Fibroblast of the aortic adventitia (primary cell): ENCODE results near the gene MICAL2. TPM values are rescaled to one million over a fixed set of nuclear protein-coding genes. Genes with fewer than 3 reads are reported as not detected.

ENCODE experiments used
- DNase-seq: peaks from one replicate; pipeline ENCODE4 v3.0.0-alpha.2; 2010; ENCODE audit warnings: low read depth
- H3K4me3 ChIP-seq: 2 replicates; pipeline ENCODE4 v1.5.1; 2011; ENCODE audit warnings: low read depth, mild to moderate bottlenecking, control low read depth, low read length, moderate library complexity
- total RNA-seq: library from RNA; depleted of rRNA; stranded (reverse); fragments of >200 nt; gene quantifications from 2 replicates; pipeline ENCODE4 v1.2.3, GENCODE V29; 2012; ENCODE audit warnings: low replicate concordance
- TF ChIP-seq, protein P1 (sequence below): IDR thresholded peaks from 2 replicates; pipeline ENCODE4 v1.5.1; 2011; ENCODE audit warnings: mild to moderate bottlenecking, low read length, control low read depth, inconsistent platforms; ENCODE audit not compliant: insufficient read depth

The MICAL2 gene
- total RNA-seq, 1 donor: 146 TPM

DNA sequence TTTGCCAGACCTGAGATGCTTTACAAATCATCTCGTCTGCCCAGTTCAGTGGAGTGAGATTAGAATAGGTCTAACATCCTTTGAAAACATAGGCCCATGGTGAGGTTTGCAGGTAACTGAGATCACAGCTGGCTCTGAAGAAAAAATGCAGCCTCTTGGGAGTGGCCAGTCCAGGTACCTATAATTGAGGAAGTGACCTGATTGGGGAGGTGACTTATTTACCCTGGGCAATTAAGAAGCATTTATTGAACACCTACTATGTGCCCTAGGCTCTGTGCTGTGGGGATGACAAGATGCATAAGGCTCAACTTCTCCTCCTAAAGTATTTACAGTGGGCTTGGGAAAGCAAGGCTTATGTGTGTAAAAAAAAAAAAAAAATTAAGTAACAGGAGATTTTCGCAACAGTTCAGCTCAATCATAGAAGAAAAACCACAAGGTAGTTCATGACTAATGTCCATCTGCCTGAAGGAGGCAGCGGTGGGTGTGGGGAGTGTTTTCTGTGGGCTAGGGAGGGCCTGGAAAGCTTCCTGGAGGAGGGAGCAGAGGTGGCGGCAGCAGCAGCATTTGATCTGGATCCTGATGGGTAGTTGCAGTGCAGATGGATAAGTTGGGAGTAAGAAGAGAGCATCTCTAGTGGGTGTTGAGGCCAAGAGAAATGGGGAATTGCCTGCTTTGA lies 16.1 kb downstream of the MICAL2 start:
- TF ChIP-seq, protein P1, sequence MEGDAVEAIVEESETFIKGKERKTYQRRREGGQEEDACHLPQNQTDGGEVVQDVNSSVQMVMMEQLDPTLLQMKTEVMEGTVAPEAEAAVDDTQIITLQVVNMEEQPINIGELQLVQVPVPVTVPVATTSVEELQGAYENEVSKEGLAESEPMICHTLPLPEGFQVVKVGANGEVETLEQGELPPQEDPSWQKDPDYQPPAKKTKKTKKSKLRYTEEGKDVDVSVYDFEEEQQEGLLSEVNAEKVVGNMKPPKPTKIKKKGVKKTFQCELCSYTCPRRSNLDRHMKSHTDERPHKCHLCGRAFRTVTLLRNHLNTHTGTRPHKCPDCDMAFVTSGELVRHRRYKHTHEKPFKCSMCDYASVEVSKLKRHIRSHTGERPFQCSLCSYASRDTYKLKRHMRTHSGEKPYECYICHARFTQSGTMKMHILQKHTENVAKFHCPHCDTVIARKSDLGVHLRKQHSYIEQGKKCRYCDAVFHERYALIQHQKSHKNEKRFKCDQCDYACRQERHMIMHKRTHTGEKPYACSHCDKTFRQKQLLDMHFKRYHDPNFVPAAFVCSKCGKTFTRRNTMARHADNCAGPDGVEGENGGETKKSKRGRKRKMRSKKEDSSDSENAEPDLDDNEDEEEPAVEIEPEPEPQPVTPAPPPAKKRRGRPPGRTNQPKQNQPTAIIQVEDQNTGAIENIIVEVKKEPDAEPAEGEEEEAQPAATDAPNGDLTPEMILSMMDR: no peak
- no peak overlapping the region for H3K4me3 ChIP-seq
- peak; percentile 78 for DNase-seq

DNA sequence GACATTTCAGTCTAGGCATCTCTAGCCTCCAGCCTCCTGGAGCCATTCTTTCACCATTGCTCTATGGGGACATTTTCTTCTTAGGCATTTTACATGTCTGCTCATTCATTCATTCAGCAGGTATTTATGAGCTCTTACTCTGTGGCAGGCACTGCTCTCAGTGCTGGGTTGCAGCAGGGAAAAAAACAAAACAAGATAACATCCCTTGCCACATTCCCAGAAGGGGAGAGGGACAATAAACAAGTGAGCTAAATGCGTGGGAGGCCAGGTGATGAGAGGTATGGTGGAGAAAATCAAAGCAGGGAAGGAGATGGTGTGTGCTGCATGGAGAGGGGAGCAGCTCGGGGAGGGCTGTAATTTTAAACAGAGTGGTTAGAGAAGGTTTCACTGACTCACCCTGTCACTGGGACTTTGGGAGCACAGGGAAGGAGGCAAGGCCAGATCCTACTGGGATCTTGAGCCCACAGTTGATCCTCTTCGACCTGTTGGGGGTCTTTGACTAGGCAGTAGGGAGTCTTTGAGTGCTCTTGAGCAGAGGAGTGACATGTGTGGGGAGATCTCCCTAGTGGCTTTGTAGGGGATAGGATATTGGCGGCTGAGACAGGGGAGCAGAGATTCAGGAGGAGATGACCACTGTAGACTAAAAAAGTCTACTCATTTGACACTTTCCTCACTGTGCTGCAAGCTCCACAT lies 17.0 kb downstream of the MICAL2 start:
- TF ChIP-seq, protein P1: no peak
- no peak overlapping the region for H3K4me3 ChIP-seq
- no peak for DNase-seq

DNA sequence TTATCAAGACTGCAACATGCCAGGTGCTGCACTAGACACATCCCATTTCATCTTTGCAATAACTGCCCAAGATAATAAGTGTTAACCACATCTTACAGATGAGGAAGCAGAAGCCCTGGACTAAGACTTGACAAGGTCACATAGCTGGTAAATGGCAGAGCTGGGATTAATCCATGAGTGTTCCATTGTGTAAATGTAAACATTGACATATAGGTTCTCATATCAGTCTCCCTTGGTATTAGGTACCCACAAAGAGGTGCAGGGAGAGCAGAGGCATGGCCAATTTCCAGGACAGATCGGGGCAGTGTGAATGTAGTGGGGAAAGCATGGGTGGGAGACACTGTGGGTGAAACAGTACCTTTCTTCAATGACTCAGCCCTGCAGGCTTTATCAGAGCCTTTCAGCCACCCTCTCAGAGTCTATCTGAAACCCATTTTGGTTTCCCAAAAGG lies 17.9 kb downstream of the MICAL2 start:
- H3K4me3 ChIP-seq: no peak overlapping the region
- DNase-seq: no peak
- TF ChIP-seq, protein P1: no peak

DNA sequence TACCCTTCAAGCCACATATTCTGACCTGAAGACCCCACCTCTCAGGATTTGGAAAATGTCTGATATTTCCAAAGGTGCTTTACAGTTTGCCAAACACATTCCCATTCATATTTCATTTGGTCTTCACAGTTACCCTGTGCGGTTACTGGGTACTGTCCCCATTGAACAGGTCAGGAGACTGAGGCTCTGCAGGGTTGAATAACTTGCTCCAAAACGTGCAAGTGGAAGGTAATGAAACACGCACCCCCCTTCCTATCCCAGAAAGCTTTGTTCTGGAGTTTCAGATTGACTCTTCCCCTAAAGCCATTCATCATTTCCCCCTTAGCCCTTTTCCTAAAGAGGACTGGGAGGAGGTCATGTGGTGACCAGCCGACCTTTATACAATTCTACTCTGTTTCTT lies 18.8 kb downstream of the MICAL2 start:
- no peak for DNase-seq
- no peak overlapping the region for H3K4me3 ChIP-seq
- TF ChIP-seq, protein P1: no peak

DNA sequence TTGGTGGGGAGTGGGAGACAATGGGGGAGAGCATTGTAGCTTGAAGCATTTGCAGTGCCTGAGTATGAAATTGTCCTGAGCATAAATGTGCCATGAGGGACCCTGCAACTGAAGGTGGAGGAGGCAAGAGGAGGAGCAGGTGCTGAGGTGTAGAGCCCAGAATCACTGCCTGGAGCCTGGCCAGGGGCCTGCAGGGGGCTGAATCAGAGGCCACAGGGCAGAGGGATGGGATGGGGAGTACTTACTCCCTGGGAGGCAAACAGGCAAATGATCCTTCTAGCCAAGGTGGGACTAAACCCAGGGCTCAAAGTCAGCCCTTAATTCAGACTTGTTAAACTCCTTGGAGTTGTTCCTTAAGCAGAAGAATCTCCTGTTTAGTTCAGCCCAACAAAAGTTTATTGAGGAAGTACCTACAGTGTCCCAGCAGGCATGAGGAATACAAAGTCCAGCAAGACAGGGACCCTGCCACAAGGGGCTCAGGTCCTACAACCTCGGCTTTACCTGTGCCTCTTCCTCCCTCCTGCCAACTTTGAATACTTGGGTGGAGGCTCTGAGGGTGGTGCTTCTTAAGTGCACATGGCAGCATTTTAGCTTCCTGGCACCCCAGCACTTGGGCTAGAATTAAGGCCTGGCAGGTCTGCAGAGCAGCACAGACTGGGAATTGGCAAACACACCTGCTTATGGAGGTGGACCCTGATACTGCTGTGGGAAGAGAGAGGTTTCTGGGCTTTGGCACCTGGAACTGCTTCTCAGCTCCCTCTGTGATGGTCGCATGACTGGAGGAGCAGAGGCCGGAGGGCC lies 20.0 kb downstream of the MICAL2 start:
- DNase-seq: no peak
- TF ChIP-seq, protein P1: no peak
- H3K4me3 ChIP-seq: no peak overlapping the region

DNA sequence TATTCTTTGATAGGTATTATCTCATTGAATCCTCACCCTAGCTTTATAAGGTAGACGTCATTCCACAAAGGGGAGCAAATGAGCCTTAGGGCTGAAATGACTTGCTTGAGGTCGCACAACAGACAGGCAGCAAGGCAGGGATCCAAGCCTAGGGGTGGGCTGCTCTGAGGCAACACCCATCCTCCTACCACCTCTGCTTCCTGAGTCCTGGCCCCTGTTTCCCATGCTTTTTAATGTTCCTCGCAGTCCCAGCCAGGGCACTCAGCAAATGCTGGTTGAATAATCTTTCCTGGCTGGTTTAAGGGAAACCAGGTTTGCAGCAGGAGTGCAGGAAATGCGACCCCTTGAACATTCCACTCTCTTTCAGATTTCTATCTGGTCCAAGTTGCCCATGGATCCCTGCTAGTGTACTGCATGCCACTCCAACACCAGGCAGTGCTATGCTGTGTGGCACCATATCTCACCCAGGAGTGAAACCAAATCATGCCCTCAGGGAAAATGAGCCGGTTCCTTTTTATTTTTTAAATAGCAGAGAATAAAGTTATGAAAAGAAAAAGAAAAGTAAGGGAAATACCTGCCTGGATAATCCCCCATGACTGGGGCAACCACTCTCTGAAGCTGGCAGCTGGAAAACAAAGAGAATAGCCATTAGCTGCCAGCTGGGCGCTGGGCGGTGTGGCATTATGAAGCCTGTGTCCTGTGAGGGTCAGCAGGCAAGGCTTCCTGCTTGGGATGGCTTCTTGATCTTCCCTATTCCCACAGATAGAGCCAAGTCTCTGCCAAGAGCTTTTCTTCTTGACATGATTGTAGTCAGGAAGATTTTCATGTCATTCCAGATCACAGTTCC lies 21.8 kb downstream of the MICAL2 start:
- H3K4me3 ChIP-seq: no peak overlapping the region
- TF ChIP-seq, protein P1: no peak
- no peak for DNase-seq
